SK-N-SH (cell line): ENCODE data around the gene HMX2. TPM values are rescaled to one million over a fixed set of nuclear protein-coding genes. Genes with fewer than 3 reads are reported as not detected.

Experiments
- CTCF ChIA-PET: fragments of 300-600, 350-600 bp; formaldehyde crosslinking; extraction: SDS; loops from one replicate; lab custom pipeline; 2021; lab: Yijun Ruan, JAX
- POLR2A ChIA-PET: fragments of 350-600 bp; sonication (Branson Sonifier 250); formaldehyde crosslinking; extraction: SDS; loops from one replicate; lab custom pipeline; 2020; ENCODE audit warnings: antibody characterized with exemption, inconsistent platforms; lab: Yijun Ruan, JAX
- DNase-seq: peaks from one replicate; pipeline ENCODE4 v3.0.0; 2012
- H2AFZ ChIP-seq: fragments of 200-600 bp; sonication (generic); 2 replicates; pipeline ENCODE4 v1.8.1; 2016; ENCODE audit warnings: antibody characterized with exemption, mild to moderate bottlenecking, low read depth
- H3F3A ChIP-seq: fragments of 200-600 bp; sonication (generic); replicated peaks from 2 replicates; pipeline ENCODE3; 2016; ENCODE audit warnings: antibody characterized with exemption, mild to moderate bottlenecking; ENCODE audit not compliant: insufficient read depth
- H3K27ac ChIP-seq, 2 experiments: fragments of 200-500 bp in 1 of 2; fragments of 200-600 bp in 1 of 2; sonication (Bioruptor generic) in 1 of 2; sonication (generic), shearing (Covaris generic) in 1 of 2; 2 replicates each; pipeline versions ENCODE4 v1.5.1 to v1.6.1; 2014 to 2016; ENCODE audit warnings: low read depth in 2 of 2, inconsistent platforms in 1 of 2, low read length in 1 of 2, mild to moderate bottlenecking in 1 of 2, mixed read lengths in 1 of 2
- H3K27me3 ChIP-seq: fragments of 200-600 bp; sonication (generic), shearing (Covaris generic); 2 replicates; pipeline ENCODE4 v1.6.1; 2016; ENCODE audit warnings: mixed run types; ENCODE audit not compliant: insufficient read depth
- H3K36me3 ChIP-seq, 2 experiments: fragments of 200-500 bp in 1 of 2; fragments of 200-600 bp in 1 of 2; sonication (Bioruptor generic) in 1 of 2; sonication (generic) in 1 of 2; replicated peaks in 1 of 2; 2 replicates each; pipeline versions ENCODE3 to v1.5.1; 2014 to 2016; ENCODE audit warnings: low read length in 1 of 2, mild to moderate bottlenecking in 1 of 2; ENCODE audit not compliant: insufficient read depth in 2 of 2, control insufficient read depth in 1 of 2
- H3K4me1 ChIP-seq, 2 experiments: fragments of 200-500 bp in 1 of 2; fragments of 200-600 bp in 1 of 2; sonication (Bioruptor generic) in 1 of 2; sonication (generic), shearing (Covaris generic) in 1 of 2; 2 replicates each; pipeline versions ENCODE4 v1.5.1 to v1.6.1; 2014 to 2016; ENCODE audit warnings: low read depth in 1 of 2, low read length in 1 of 2, mixed run types in 1 of 2; ENCODE audit not compliant: insufficient read depth in 2 of 2, control insufficient read depth in 1 of 2
- H3K4me2 ChIP-seq: fragments of 200-600 bp; sonication (generic), shearing (Covaris generic); 2 replicates; pipeline ENCODE4 v1.6.1; 2017; ENCODE audit warnings: mixed run types
- H3K4me3 ChIP-seq, 2 experiments: fragments of 200-500 bp in 1 of 2; fragments of 200-600 bp in 1 of 2; sonication (Bioruptor generic) in 1 of 2; sonication (generic), shearing (Covaris generic) in 1 of 2; 2 replicates each; pipeline versions ENCODE4 v1.5.1 to v1.8.1; 2014 to 2016; ENCODE audit warnings: low read depth in 2 of 2, inconsistent platforms in 1 of 2, low read length in 1 of 2, mild to moderate bottlenecking in 1 of 2, mixed read lengths in 1 of 2, moderate library complexity in 1 of 2
- H3K79me2 ChIP-seq: fragments of 200-600 bp; sonication (generic); 2 replicates; pipeline ENCODE4 v1.8.1; 2017; ENCODE audit warnings: mild to moderate bottlenecking; ENCODE audit not compliant: insufficient read depth
- H3K9ac ChIP-seq: fragments of 200-600 bp; sonication (generic); 2 replicates; pipeline ENCODE4 v1.6.1; 2017; ENCODE audit warnings: mixed run types
- H3K9me2 ChIP-seq: fragments of 200-600 bp; sonication (generic); 2 replicates; pipeline ENCODE4 v1.6.1; 2017; ENCODE audit warnings: mixed run types
- H3K9me3 ChIP-seq: fragments of 200-600 bp; sonication (generic); 2 replicates; pipeline ENCODE4 v1.6.1; 2017; ENCODE audit warnings: mixed run types, mild to moderate bottlenecking, moderate library complexity
- H4K20me1 ChIP-seq: fragments of 200-600 bp; sonication (generic); 2 replicates; pipeline ENCODE4 v1.6.1; 2017; ENCODE audit warnings: mild to moderate bottlenecking, mixed run types; ENCODE audit not compliant: insufficient read depth
- CHD2 ChIP-seq: fragments of 150-350 bp; IDR thresholded peaks from 2 replicates; pipeline ENCODE4 v1.6.1; 2018; ENCODE audit warnings: low read length; ENCODE audit not compliant: partially characterized antibody
- EP300 ChIP-seq, 2 experiments: IDR thresholded peaks; 2 replicates each; pipeline versions ENCODE4 v1.4.0 to v1.6.1; 2012; ENCODE audit warnings: borderline replicate concordance in 1 of 2, low read depth in 1 of 2, low read length in 1 of 2
- EZH2phosphoT487 ChIP-seq: fragments of 200-600 bp; sonication (generic); IDR thresholded peaks from 2 replicates; pipeline ENCODE4 v1.6.1; 2017; ENCODE audit warnings: low read depth, mixed run types, mild to moderate bottlenecking, antibody characterized with exemption, moderate library complexity, borderline replicate concordance
- FOXM1 ChIP-seq: IDR thresholded peaks from 2 replicates; pipeline ENCODE4 v1.4.0; 2012; ENCODE audit warnings: low read depth, mild to moderate bottlenecking
- GATA2 ChIP-seq: sonication (generic); formaldehyde crosslinking; IDR thresholded peaks from 2 replicates; pipeline ENCODE4 v1.5.0; 2020; ENCODE audit warnings: mild to moderate bottlenecking, missing genetic modification reagents
- MXI1 ChIP-seq: IDR thresholded peaks from 2 replicates; pipeline ENCODE4 v1.6.1; 2012; ENCODE audit warnings: mild to moderate bottlenecking, low read depth, low read length, improper control_type of control experiment
- NFIC ChIP-seq: IDR thresholded peaks from 2 replicates; pipeline ENCODE4 v1.4.0; 2012; ENCODE audit warnings: borderline replicate concordance
- RAD21 ChIP-seq: IDR thresholded peaks from 2 replicates; pipeline ENCODE4 v1.6.1; 2012; ENCODE audit warnings: mild to moderate bottlenecking, low read length
- RCOR1 ChIP-seq: fragments of 150-350 bp; IDR thresholded peaks from 2 replicates; pipeline ENCODE4 v1.6.1; 2017; ENCODE audit warnings: antibody characterized with exemption, low read length
- REST ChIP-seq: IDR thresholded peaks from 2 replicates; pipeline ENCODE4 v1.6.1; 2012; ENCODE audit warnings: mild to moderate bottlenecking, low read depth, low read length, moderate library complexity
- RFX5 ChIP-seq: IDR thresholded peaks from 2 replicates; pipeline ENCODE4 v1.6.1; 2012; ENCODE audit warnings: mild to moderate bottlenecking, improper control_type of control experiment, low read length
- RXRA ChIP-seq: IDR thresholded peaks from 2 replicates; pipeline ENCODE4 v1.4.0; 2012; ENCODE audit warnings: low read depth, mild to moderate bottlenecking, borderline replicate concordance
- SMC3 ChIP-seq: IDR thresholded peaks from 2 replicates; pipeline ENCODE4 v1.6.1; 2012; ENCODE audit warnings: low read depth, low read length, improper control_type of control experiment
- TAF1 ChIP-seq: IDR thresholded peaks from 2 replicates; pipeline ENCODE4 v1.6.1; 2012; ENCODE audit warnings: low read depth, mild to moderate bottlenecking, low read length, moderate library complexity, borderline replicate concordance
- TCF12 ChIP-seq: IDR thresholded peaks from 2 replicates; pipeline ENCODE4 v1.4.0; 2012
- TEAD4 ChIP-seq: IDR thresholded peaks from 2 replicates; pipeline ENCODE4 v1.4.0; 2012; ENCODE audit warnings: mild to moderate bottlenecking, borderline replicate concordance; ENCODE audit not compliant: insufficient read depth
- USF2 ChIP-seq: fragments of 150-350 bp; IDR thresholded peaks from 2 replicates; pipeline ENCODE4 v1.6.1; 2017; ENCODE audit warnings: antibody characterized with exemption, low read length, low read depth, borderline replicate concordance
- YY1 ChIP-seq: IDR thresholded peaks from 2 replicates; pipeline ENCODE4 v1.4.0; 2012; ENCODE audit warnings: low read depth, mild to moderate bottlenecking
- ZBTB33 ChIP-seq: IDR thresholded peaks from 2 replicates; pipeline ENCODE4 v1.4.0; 2012; ENCODE audit warnings: low read depth, borderline replicate concordance
- WGBS: methylation state at CpG from one replicate; pipeline ENCODE4 v1.1.6; 2017; ENCODE audit warnings: low lambda C conversion rate; 5-methylcytosine and 5-hydroxymethylcytosine counted together
- polyA plus RNA-seq, 3 experiments: library from polyadenylated mRNA; depleted of rRNA; stranded (reverse); fragments of >200 nt; gene quantifications; 2 replicates each; pipeline ENCODE4 v1.2.3, GENCODE V29; 2012

The HMX2 gene
- polyA plus RNA-seq, 1 of the 3 experiments (the other 2 are of a cell fraction) = not detected

GRCh38 chr10:123146894-123147634, 872 bp upstream of the HMX2 start:
- Histone ChIP-seq H3K4me3 (no peak overlapping the region), H3K9me3 (no peaks in the 10 kb centered on the region), H2AFZ (no peak overlapping the region), H3F3A (no peaks in the 10 kb centered on the region), H3K27me3 (peaks cover 100% of the 10 kb centered on the region), H3K9ac (no peak overlapping the region), H3K79me2 (no peaks in the 10 kb centered on the region), H3K36me3 (no peaks in the 10 kb centered on the region), H3K4me1 (peaks cover 0 to 23% of the 10 kb centered on the region in 2 experiments; a peak in 2 of 4 replicates), H3K4me2 (no peak overlapping the region), H4K20me1 (0 out of 2 replicates have a peak, but pooled peaks cover 4% of the 10 kb centered on the region), H3K27ac (no peak overlapping the region), H3K9me2 (no peaks in the 10 kb centered on the region)
- 21% methylated on average over 19 of the region's 24 CpGs for WGBS
- TF ChIP-seq FOXM1 = no peak
- TF ChIP-seq RAD21 = no peak
- TF ChIP-seq USF2 = no peak
- no peak for TF ChIP-seq NFIC
- TF ChIP-seq EZH2phosphoT487 = peak; percentile 34; the same call in 1 of the 2 replicates
- DNase-seq = no peak
- ChIA-PET POLR2A (no interaction called here), CTCF (interaction anchor here (1.8 to 4.8 kb wide), 3 partner anchors 14 to 233 kb away, joined by 6 to 51 read pairs (median 51); no protein-coding TSS in a partner anchor)

GRCh38 chr10:123148414-123149161, 652 bp downstream of the HMX2 start:
- ChIA-PET POLR2A (no interaction called here), CTCF (interaction anchor here (1.0 to 2.0 kb wide), 5 partner anchors 15 to 413 kb away, joined by 3 to 19 read pairs (median 3); no protein-coding TSS in a partner anchor)
- H3K36me3 ChIP-seq = no peaks in the 10 kb centered on the region
- peaks cover 0 to 23% of the 10 kb centered on the region in 2 experiments; a peak in 2 of 4 replicates for H3K4me1 ChIP-seq
- H3K27ac ChIP-seq = no peak overlapping the region
- DNase-seq = peak; percentile 54
- H3K9ac ChIP-seq = no peak overlapping the region
- no peaks in the 10 kb centered on the region for H3F3A ChIP-seq
- no peak overlapping the region for H3K4me3 ChIP-seq
- H3K9me2 ChIP-seq = no peaks in the 10 kb centered on the region
- 21% methylated on average over 21 of the region's 55 CpGs for WGBS
- no peaks in the 10 kb centered on the region for H3K9me3 ChIP-seq
- H3K79me2 ChIP-seq = no peaks in the 10 kb centered on the region
- 0 out of 2 replicates have a peak, but pooled peaks cover 1% of the 10 kb centered on the region for H4K20me1 ChIP-seq
- H2AFZ ChIP-seq = 0 out of 2 replicates have a peak overlapping the region, but pooled peaks have one; percentile 6
- peaks cover 91% of the 10 kb centered on the region for H3K27me3 ChIP-seq
- H3K4me2 ChIP-seq = peak overlapping the region; percentile 79
- no peak for TF ChIP-seq CHD2
- TF ChIP-seq REST = no peak
- no peak for TF ChIP-seq RFX5
- TF ChIP-seq SMC3 = no peak
- no peak for TF ChIP-seq RCOR1
- no peak for TF ChIP-seq TAF1
- TF ChIP-seq RAD21 = no peak
- no peak for TF ChIP-seq ZBTB33
- no peak for TF ChIP-seq EP300 (IDR thresholded peaks at IDR 0.05; ENCODE audit: borderline replicate concordance in 1 of 2, low read depth in 1 of 2, low read length in 1 of 2)
- no peak for TF ChIP-seq MXI1
- no peak for TF ChIP-seq EZH2phosphoT487
- no peak for TF ChIP-seq RXRA
- no peak for TF ChIP-seq TEAD4
- no peak for TF ChIP-seq TCF12
- no peak for TF ChIP-seq GATA2 (CRISPR knock-in tag)
- no peak for TF ChIP-seq YY1
